Measurements from ENCODE around the gene MOB3A.

Gene MOB3A

DNA sequence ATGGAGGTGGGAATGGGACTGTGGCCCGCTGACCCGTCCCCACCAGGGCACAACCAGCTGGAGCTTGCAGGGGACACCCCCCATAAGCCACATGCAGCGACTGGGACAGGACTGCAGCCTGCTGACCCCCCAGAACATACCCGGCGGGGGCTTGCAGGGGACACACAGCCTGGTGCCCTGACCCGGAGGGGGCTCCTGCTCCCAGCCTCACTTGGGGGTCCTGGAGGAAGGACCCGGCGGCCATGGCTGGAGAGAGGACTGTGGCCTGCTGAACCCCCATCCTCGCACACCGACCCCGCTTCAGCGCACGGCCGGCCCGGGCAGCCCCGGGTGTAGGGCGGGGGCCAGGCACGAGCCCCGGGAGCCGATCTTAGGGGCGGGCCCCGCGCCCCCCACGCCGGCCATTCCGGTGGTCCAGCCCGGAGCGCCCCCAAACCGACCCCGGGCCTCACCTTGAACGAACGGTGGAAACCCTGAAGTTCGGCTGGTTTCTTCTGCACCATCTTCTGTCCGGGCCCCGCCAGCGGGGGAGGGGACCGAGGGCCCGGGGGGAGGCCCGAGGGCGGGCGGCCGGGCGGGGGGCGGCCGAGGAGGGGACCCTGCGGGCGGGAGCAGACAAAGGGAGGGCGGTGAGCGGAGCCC, 45.7 kb downstream of the MOB3A start:
- TF ChIP-seq, protein P1, sequence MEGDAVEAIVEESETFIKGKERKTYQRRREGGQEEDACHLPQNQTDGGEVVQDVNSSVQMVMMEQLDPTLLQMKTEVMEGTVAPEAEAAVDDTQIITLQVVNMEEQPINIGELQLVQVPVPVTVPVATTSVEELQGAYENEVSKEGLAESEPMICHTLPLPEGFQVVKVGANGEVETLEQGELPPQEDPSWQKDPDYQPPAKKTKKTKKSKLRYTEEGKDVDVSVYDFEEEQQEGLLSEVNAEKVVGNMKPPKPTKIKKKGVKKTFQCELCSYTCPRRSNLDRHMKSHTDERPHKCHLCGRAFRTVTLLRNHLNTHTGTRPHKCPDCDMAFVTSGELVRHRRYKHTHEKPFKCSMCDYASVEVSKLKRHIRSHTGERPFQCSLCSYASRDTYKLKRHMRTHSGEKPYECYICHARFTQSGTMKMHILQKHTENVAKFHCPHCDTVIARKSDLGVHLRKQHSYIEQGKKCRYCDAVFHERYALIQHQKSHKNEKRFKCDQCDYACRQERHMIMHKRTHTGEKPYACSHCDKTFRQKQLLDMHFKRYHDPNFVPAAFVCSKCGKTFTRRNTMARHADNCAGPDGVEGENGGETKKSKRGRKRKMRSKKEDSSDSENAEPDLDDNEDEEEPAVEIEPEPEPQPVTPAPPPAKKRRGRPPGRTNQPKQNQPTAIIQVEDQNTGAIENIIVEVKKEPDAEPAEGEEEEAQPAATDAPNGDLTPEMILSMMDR (conservative IDR thresholded peaks at IDR 0.05; ENCODE audit: low read length) = no peak
- no peak for DNase-seq (ENCODE audit: low read depth)
- peak overlapping the region; percentile 88 for H3K4me3 ChIP-seq (ENCODE audit: low read length)

DNA sequence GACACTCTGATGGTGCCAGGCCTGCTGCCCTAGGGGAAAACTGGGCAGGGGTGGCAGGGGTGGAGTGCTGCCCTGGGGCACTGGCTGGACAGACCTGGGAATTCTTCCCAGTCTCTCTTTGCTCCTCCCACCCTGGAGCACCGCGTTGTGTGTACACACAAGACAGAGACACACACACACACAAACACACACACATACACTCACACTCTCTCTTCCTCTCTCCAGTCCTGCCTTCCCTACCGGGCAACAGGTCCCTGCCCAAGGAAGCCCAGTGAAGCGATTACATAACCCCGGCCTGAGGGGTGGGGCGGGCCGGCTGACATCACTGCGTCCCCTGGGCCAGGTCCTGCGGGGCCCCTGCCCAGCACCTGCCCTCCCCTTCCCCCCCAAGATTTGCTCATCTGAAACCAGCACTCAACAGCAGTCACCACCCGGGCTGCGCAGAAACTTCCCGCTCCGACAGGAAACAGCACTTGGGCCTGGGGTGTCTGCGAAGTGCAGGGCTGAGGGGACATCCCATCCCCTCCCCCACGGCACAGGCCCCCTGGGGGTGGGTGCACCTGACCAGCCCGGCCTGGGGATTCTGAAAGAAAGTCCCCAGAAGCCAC, 46.3 kb downstream of the MOB3A start:
- peak; percentile 66 for DNase-seq (ENCODE audit: low read depth)
- peak overlapping the region; percentile 88 for H3K4me3 ChIP-seq (ENCODE audit: low read length)
- TF ChIP-seq, protein P1 (conservative IDR thresholded peaks at IDR 0.05; ENCODE audit: low read length) = no peak

DNA sequence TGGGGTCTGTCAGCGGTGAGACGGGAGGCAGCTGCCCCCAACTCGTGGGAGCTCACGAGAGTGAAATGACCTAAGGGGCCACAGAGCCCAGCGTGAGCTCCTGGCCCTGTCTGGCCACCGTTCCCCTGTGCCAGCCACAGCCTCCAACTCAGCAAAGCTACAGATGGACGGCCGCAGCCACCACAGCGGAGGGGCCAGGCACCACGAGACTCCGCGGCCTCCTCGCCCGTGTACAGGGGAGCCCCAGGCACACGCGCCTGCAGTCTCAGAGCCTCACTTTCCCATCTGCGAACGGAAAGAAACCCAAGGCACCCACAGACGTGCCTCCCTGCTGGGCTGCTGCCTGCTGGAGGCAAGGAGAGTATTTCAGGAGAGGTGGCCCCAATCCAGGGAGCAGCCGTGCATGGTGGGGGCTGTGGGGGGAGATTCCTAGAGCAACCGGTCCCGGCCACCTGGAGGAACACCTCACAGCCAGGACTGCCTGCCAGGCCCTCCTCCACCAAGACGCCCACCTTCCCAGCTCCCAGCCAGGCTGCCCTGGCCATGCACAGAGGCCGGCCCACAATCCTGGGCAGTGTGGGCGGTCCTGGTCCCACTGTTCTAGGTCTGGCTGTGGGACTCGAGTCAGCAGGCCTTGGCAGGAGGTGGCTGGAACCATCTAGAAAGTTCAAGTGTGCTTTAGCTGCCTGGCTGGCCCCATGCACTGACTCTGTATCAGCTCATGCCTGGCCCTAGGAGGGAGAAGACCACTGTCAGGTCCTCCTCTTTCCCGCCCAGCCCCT, 47.0 kb downstream of the MOB3A start:
- DNase-seq (ENCODE audit: low read depth) = no peak
- peak overlapping the region; percentile 88 for H3K4me3 ChIP-seq (ENCODE audit: low read length)
- TF ChIP-seq, protein P1 (conservative IDR thresholded peaks at IDR 0.05; ENCODE audit: low read length) = no peak

DNA sequence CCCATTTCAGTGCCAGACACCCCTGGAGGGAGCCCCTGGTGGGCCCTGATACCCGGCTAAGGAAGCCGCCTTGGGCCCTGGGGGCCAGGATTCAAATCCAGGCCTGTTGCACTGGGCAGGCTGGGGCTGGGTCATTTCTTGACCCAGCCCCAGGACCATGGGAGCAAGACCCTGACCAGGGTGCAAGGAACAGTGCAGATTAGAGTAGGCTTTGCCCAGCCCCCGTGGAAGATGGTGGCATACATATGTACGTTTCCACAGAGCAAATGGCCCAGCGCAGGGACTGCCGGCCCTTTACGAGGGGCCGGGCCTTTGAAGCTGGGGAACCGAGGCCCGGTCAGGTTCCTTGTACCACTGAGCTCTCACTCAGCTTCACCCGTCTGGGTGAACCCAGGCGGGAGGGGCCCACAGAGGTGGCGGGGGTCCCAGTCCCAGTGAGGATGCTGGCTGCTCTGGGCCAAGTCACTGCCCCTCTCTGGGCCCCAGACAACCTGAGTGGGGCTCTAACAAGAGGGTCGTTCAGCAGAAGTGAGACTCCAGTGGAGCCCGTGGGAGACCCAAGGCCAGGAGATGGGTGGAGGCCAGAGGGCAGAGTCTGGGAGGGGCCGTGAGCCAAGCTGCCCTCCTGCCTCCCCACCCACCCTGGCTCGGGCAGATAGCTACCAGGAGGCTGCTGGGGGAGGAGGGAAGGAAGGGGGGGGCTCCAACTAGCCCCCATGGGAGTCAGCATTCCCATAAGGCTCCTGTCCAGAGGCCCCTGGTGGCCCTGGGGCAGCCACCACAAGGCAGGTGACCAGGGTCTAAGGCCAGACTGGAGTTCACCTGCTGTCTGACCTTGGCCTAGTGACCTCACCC, 47.8 kb downstream of the MOB3A start:
- TF ChIP-seq, protein P1 (conservative IDR thresholded peaks at IDR 0.05; ENCODE audit: low read length) = no peak
- H3K4me3 ChIP-seq (ENCODE audit: low read length) = peak overlapping the region; percentile 88
- no peak for DNase-seq (ENCODE audit: low read depth)

DNA sequence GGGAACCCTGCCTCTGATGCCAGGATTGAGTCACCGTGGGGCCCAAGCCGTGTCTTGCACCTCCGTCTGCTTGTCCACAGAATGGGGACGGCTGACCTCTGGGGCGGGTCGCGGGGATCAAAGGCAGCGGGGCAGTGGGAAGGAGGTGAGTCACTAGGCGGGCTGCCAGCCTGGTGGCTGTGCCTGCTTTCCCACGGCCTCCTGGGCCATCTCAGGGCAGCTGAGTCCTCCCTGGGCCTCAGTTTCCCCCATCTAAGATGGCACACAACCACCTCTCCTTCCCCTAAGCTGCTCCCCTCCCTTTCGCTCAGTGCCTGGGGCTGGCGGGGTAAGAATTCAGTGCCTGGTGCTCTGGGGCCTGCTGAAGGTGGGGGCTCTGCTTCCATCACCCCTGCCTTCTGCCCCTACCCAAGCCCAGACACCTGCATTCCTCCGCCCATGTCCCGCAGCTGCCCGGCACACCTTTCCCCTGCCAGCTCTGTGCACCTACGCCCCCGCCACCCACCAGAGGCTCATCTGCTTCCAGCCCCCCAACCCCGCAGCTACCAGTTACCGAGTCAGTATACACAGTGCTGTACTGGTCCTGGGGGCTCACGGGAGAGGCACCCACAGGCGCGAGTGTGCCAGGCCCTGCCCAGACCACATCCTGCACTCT, 48.5 kb downstream of the MOB3A start:
- no peak overlapping the region; the same call in none of the 2 replicates for H3K4me3 ChIP-seq (ENCODE audit: low read length)
- TF ChIP-seq, protein P1 (conservative IDR thresholded peaks at IDR 0.05; ENCODE audit: low read length) = no peak
- peak; percentile 56 for DNase-seq (ENCODE audit: low read depth)

DNA sequence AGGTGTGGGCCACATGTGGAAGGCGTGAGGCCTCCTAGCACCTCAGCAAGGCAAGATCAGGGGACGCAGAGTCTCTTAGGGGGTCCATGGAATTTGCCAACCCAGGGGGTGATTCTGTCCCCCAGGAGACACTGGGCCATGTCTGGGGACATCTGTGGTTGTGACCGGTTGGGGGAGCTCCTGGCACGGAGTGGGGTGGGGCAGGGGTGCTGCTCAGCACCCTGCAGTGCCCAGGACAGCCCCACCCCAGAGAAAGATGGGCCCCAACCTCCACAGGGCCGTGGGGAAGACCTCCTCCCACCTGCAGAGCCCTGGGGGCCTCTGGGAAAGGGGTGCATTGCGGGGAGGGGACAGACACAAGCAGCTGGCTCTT, 49.1 kb downstream of the MOB3A start:
- H3K4me3 ChIP-seq (ENCODE audit: low read length) = no peak overlapping the region
- TF ChIP-seq, protein P1 (conservative IDR thresholded peaks at IDR 0.05; ENCODE audit: low read length) = no peak
- no peak for DNase-seq (ENCODE audit: low read depth)
